HG02610 (cell line): ENCODE measurements around the gene SV2B.
A peak's percentile ranks its signal among the peaks of the same experiment; 100 is the strongest.
"Not testable (repeated sequence)": the region's sequence is repeated elsewhere in the genome, so short reads cannot be mapped to it uniquely, and the experiment has no call there.

ENCODE experiments used
- ATAC-seq: cut with Tn5 transposase; IDR thresholded peaks from one replicate; pipeline ENCODE4 v1.9.1; 2021; ENCODE audit warnings: mild to moderate bottlenecking, moderate library complexity; ENCODE audit not compliant: unreplicated experiment

SV2B gene, protein sequence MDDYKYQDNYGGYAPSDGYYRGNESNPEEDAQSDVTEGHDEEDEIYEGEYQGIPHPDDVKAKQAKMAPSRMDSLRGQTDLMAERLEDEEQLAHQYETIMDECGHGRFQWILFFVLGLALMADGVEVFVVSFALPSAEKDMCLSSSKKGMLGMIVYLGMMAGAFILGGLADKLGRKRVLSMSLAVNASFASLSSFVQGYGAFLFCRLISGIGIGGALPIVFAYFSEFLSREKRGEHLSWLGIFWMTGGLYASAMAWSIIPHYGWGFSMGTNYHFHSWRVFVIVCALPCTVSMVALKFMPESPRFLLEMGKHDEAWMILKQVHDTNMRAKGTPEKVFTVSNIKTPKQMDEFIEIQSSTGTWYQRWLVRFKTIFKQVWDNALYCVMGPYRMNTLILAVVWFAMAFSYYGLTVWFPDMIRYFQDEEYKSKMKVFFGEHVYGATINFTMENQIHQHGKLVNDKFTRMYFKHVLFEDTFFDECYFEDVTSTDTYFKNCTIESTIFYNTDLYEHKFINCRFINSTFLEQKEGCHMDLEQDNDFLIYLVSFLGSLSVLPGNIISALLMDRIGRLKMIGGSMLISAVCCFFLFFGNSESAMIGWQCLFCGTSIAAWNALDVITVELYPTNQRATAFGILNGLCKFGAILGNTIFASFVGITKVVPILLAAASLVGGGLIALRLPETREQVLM

DNA sequence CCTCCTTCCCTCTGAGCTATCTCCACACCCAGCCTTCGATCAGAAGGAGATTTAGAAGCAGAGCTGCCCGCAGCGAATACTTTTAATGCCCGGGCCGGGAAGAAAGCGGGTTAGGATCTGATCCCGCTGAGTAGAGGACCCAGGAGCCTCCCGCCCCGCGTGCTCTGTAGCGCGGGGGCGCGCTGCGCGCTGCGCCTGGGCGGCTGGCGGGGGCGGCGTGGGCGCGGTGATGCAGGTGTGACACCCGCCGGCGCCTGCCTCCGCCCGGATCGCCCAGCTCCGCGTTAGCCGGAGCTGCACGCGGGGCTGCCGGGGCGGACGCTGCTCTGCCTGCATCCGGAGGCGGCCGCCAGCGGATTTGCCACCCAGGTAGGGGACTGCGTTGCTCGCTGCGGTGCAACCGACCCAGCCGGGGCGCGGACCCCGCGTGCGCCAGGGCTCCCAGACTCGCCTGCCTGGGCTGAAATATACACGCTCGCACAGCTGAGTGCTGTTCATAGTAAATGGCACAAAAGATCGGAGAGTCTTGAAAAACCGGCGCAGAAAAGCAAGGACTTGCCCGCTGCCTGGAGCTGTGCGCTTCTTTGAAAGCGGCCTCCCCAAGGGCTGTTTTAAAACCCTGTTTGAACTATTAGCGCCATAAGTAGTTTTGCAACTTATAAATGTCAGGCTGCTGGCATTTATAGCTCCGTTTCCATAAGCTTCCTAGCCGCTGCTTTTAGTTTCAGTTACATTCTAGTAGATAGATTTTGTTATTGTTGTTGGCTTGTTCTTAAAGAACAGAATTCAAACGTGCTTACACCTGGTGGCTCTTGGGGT lies at the start of gene SV2B:
SV2B (plus strand) TSS at position 263 of the 819 bp plus-strand sequence. CDS start 126,007 bp downstream, outside the sequence.
- peak; percentile 60 for ATAC-seq

- no peak for ATAC-seq
Observed at GRCh38 chr15:91051248-91051647, 48.8 kb upstream of the SV2B start.

DNA sequence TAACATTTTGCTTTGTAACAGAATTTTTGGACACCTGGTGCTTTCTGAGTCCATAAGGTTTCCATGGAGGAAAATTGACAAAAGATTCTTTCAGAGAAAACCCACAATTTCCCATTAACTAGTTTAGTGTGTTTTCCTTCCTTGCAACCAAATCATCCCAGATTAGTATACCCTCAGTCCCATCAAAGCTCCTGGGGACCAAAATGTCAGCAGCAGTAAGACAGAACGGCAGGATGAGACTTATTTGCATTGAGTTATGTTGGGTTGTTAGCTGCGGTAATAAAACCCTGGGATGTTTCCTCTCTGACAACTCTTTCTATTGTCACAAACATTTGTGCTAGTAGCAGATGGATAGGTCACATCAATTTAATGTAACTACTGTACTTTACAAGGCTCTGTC lies 45.2 kb upstream of the SV2B start:
- no peak for ATAC-seq

DNA sequence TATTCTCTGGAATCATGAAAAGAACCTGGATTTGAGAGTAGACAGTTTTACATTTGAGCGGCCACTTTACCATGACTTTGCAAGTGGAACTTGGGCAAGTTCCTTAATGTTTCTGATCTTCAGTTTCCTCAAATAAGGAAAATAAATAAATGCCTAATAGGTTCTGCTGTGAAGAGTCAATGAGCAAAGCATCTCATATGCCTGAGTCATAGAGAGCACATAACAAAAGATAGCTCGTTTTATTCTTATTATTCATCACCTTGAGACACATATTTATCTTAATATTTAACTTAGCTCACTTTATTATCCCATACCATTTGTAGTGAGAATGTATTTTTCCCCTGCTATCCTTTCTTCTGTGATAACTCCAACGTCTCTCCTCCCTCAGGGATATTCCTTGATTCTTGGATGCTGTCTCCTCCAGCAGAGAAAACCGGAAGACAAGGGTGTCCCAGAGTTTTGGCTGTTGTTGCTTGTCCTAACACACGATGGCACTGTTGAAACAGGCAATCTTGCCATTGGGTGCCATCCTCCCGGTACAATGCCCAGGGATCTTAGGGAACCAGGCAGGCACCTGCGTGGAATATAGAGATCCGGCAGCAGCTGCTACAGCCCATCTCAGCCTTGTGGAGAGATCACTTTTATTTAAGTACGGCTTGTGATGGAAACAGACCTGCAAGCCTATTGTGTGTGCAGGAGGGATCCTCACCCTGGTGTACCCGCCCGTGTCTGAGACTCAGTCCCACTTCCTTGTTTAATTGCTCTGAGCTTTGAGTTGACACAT lies 44.3 kb upstream of the SV2B start:
- no peak for ATAC-seq

DNA sequence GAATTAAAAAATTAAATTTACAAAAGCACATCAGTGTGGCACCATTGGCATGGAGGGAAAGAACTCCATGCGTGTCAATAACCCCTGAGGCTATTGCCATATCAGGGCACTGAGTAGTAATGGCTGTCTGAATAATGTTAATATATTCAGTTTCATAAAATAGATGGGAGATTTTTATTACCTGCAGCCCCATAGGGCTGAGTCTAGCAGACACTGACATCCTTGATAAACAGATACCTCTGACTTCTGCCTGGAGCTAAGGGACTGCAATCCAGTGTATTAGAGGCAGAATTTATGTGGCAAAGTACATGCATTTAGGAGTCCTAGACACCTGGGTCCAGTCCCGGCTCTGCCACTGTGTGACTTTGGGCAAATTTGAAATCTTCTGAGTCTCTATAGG lies 38.8 kb upstream of the SV2B start:
- ATAC-seq: no peak

GRCh38 chr15:91061997-91062396 lies 38.1 kb upstream of the SV2B start:
- ATAC-seq: no peak

- no peak for ATAC-seq
Observed at GRCh38 chr15:91065505-91065904, 34.6 kb upstream of the SV2B start.

- no peak for ATAC-seq
Observed at GRCh38 chr15:91067036-91067435, 33.0 kb upstream of the SV2B start.

GRCh38 chr15:91068436-91068835 lies 31.6 kb upstream of the SV2B start:
- ATAC-seq: no peak

GRCh38 chr15:91068966-91069365 lies 31.1 kb upstream of the SV2B start:
- no peak for ATAC-seq

- ATAC-seq: no peak
Observed at GRCh38 chr15:91070872-91071271, 29.2 kb upstream of the SV2B start.

GRCh38 chr15:91072161-91072560 lies 27.9 kb upstream of the SV2B start:
- no peak for ATAC-seq

GRCh38 chr15:91073077-91073476 lies 27.0 kb upstream of the SV2B start:
- ATAC-seq: no peak

DNA sequence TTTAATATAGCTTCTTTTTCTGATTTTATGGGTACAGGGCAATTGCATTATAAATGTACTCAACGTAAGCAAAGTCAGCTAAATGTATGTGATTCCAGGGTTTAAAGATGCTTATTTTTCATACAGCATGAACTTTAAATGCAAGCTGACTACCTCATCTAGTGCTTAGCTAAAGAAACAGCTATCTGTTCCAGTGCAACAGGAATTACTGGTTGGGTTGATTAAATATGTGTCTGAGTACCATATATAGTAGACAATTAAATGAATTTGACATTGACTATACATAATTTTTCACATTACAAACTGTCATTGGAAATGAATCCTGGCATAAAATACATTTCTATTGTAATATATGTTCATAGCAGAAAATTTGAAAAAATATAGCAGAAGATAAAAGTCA lies 26.3 kb upstream of the SV2B start:
- no peak for ATAC-seq

DNA sequence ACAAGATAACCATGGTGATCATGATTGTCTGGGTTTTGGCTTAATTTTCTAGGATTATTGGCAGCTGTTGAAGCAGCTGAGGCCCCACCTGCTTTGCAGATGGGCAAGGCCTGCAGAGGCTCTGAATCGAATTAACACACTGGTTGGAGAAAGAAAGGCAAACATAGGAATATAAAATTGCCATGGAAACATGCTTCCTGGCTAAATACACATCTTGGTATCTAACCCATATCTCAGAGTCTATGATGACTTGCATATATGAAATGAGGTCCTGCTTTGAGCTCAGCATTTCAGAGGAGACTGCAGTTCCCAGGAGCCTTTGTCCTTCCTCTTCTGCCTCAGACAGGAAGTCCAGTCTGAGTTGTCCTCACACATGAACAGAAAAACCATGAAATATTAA lies 24.3 kb upstream of the SV2B start:
- ATAC-seq: no peak

- ATAC-seq: no peak
Observed at GRCh38 chr15:91077029-91077428, 23.0 kb upstream of the SV2B start.

DNA sequence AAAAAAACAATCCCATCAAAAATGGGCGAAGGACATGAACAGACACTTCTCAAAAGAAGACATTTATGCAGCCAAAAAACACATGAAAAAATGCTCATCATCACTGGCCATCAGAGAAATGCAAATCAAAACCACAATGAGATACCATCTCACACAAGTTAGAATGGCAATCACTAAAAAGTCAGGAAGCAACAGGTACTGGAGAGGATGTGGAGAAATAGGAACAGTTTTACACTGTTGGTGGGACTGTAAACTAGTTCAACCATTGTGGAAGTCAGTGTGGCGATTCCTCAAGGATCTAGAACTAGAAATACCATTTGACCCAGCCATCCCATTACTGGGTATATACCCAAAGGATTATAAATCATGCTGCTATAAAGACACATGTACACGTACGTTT lies 6.2 kb upstream of the SV2B start:
- not testable (repeated sequence) for ATAC-seq

- no peak for ATAC-seq
Observed at GRCh38 chr15:91098451-91098850, 1.6 kb upstream of the SV2B start.

DNA sequence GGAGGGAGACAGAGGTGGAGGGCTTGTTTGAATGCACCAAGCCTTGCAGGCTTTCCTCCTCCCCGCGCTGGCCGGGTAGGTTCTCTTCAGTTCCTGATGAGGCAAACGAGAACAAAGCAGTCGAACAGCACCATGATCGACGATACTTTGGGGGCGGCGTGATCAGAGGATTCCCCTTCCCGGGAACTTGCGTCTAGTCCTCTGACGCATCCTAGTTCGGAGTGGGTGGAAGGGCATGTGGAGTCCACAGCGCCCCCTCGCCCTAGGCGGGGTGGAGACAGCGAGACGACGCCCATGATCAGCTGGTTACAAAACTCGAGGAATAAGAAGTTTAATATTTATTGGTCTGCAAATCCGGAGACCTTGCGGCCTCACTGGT lies 452 bp upstream of the SV2B start:
- ATAC-seq: peak; percentile 20

DNA sequence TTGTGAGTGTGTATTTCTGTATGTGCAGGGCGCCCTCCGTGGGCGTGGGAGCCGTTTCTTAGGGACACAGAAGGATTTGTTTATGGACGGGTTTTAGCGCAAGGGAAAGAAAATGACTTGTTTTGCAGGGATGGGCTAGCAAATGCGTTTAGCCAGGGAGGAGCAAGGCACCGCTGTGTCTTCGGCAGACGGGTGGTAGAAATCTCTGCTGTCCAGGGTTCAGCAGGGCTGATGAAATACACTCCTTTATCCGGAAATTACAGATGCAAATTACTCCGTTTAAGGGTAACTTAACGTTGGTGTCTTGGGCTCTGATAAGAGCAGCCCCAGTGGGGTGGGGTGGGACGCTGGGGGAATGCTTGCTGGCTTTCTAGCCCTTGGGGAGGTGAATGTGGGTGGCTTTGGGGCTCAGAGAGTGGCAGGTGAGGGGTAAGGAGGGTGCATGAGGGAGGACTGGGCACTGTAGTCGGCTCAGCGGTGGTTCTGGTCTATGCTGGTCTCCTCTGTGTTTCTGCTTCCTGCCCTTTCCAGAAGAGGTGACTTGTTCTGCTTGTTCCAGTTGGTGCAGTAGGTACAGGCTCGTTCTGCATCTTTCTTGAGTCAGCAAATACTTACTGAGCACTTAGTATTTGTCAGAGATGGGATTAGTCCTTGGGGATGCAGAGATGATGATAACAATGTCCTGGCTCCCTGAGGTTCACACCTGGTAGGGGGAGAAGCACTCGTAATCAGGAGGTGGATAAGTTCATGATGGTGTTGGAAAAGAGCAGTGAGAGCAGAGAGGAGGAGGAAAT lies 954 bp downstream of the SV2B start:
- ATAC-seq: no peak
